CD14-positive monocyte (primary cell): ENCODE measurements around the gene UBE2J1. TPM values are rescaled to one million over a fixed set of nuclear protein-coding genes. Genes with fewer than 3 reads are reported as not detected.
A peak's percentile ranks its signal among the peaks of the same experiment; 100 is the strongest.

Source experiments
- DNase-seq, 3 donors: peaks; one replicate each; pipeline ENCODE4 v3.0.0-alpha.2; 2011 to 2022
- H2AFZ ChIP-seq: 2 replicates; pipeline ENCODE4 v1.6.0; 2012; ENCODE audit warnings: mild to moderate bottlenecking, low read depth, low read length, inconsistent platforms; ENCODE audit not compliant: insufficient read depth, poor library complexity, severe bottlenecking
- H3K27ac ChIP-seq, 2 donors: 1 replicate in 1 of 2; 2 replicates in 1 of 2; pipeline ENCODE4 v1.5.1; 2012 to 2013; ENCODE audit warnings: low read length in 2 of 2, control low read depth in 1 of 2, inconsistent platforms in 1 of 2, low read depth in 1 of 2, mild to moderate bottlenecking in 1 of 2
- H3K27me3 ChIP-seq, 2 donors: one replicate each; pipeline versions ENCODE4 v1.6.0 to v1.6.1; 2011 to 2013; ENCODE audit warnings: low read length in 2 of 2; ENCODE audit not compliant: control insufficient read depth in 2 of 2, insufficient read depth in 2 of 2
- H3K36me3 ChIP-seq, 2 donors: replicated peaks in 1 of 2; 1 replicate in 1 of 2; 2 replicates in 1 of 2; pipeline versions ENCODE4 v1.5.1 to v1.6.1; 2012 to 2013; ENCODE audit warnings: low read length in 2 of 2, control low read depth in 1 of 2, inconsistent platforms in 1 of 2, mild to moderate bottlenecking in 1 of 2; ENCODE audit not compliant: insufficient read depth in 2 of 2, control insufficient read depth in 1 of 2
- H3K4me1 ChIP-seq, 2 donors: 1 replicate in 1 of 2; 2 replicates in 1 of 2; pipeline versions ENCODE4 v1.5.1 to v1.6.1; 2012 to 2013; ENCODE audit warnings: low read length in 2 of 2, control low read depth in 1 of 2, inconsistent platforms in 1 of 2, mild to moderate bottlenecking in 1 of 2, moderate library complexity in 1 of 2; ENCODE audit not compliant: insufficient read depth in 2 of 2, control insufficient read depth in 1 of 2
- H3K4me2 ChIP-seq: replicated peaks from 2 replicates; pipeline ENCODE3; 2012; ENCODE audit warnings: low read length, moderate library complexity, mild to moderate bottlenecking; ENCODE audit not compliant: poor library complexity, severe bottlenecking; ENCODE audit errors: extremely low read depth
- H3K4me3 ChIP-seq, 3 experiments: fragments of 200-600 bp in 1 of 3; sonication (generic) in 1 of 3; replicated peaks in 1 of 3; 1 replicate in 2 of 3; 2 replicates in 1 of 3; pipeline ENCODE4 v1.5.1; 2011 to 2013; ENCODE audit warnings: low read length in 3 of 3, mild to moderate bottlenecking in 3 of 3, control low read depth in 2 of 3, low read depth in 2 of 3, inconsistent platforms in 1 of 3, moderate library complexity in 1 of 3
- H3K79me2 ChIP-seq: 2 replicates; pipeline ENCODE4 v1.6.0; 2012; ENCODE audit warnings: mild to moderate bottlenecking, control low read depth, inconsistent platforms, low read length, moderate library complexity; ENCODE audit not compliant: insufficient read depth
- H3K9ac ChIP-seq: 2 replicates; pipeline ENCODE4 v1.6.0; 2017; ENCODE audit warnings: low read length, mild to moderate bottlenecking; ENCODE audit not compliant: insufficient read depth, poor library complexity, severe bottlenecking
- H3K9me3 ChIP-seq, 2 donors: replicated peaks in 1 of 2; 1 replicate in 1 of 2; 2 replicates in 1 of 2; pipeline versions ENCODE4 v1.5.1 to v1.6.1; 2012 to 2013; ENCODE audit warnings: low read length in 2 of 2, control low read depth in 1 of 2; ENCODE audit not compliant: control insufficient read depth in 1 of 2, insufficient read depth in 1 of 2
- H4K20me1 ChIP-seq: 2 replicates; pipeline ENCODE4 v1.6.0; 2012; ENCODE audit warnings: mild to moderate bottlenecking, low read length, control low read depth, moderate library complexity; ENCODE audit not compliant: insufficient read depth
- H3K27ac Mint-ChIP-seq, 7 donors: one replicate each; pipeline ENCODE4 v1.8.0; 2020; ENCODE audit warnings: mild to moderate bottlenecking in 7 of 7, mixed read lengths in 7 of 7, moderate library complexity in 6 of 7, inconsistent platforms in 2 of 7
- H3K27me3 Mint-ChIP-seq, 3 donors: one replicate each; pipeline ENCODE4 v1.8.0; 2021 to 2022; ENCODE audit warnings: low read depth in 3 of 3, mild to moderate bottlenecking in 3 of 3, mixed read lengths in 3 of 3, moderate library complexity in 3 of 3, inconsistent platforms in 1 of 3
- H3K36me3 Mint-ChIP-seq, 2 donors: one replicate each; pipeline ENCODE4 v1.8.0; 2020; ENCODE audit warnings: mixed read lengths in 2 of 2, inconsistent platforms in 1 of 2, mild to moderate bottlenecking in 1 of 2
- H3K4me1 Mint-ChIP-seq: one replicate; pipeline ENCODE4 v1.8.0; 2020; ENCODE audit warnings: mild to moderate bottlenecking, mixed read lengths
- H3K4me3 Mint-ChIP-seq, 2 donors: one replicate each; pipeline ENCODE4 v1.8.0; 2020; ENCODE audit warnings: mild to moderate bottlenecking in 2 of 2, mixed read lengths in 2 of 2, moderate library complexity in 1 of 2
- H3K9me3 Mint-ChIP-seq, 7 donors: one replicate each; pipeline ENCODE4 v1.8.0; 2020 to 2022; ENCODE audit warnings: mixed read lengths in 7 of 7, mild to moderate bottlenecking in 6 of 7, moderate library complexity in 6 of 7, inconsistent platforms in 2 of 7
- CTCF ChIP-seq: fragments of 200-600 bp; IDR thresholded peaks from one replicate; pipeline ENCODE4 v1.8.0; 2022; ENCODE audit warnings: antibody characterized with exemption, mild to moderate bottlenecking
- WGBS: methylation state at CpG from one replicate; pipeline ENCODE4 v1.1.5; 2013; ENCODE audit warnings: missing lambda C conversion rate; ENCODE audit not compliant: insufficient coverage; 5-methylcytosine and 5-hydroxymethylcytosine counted together
- intact Hi-C, 2 donors: fragments of 100-400 bp; cut with micrococcal nuclease; formaldehyde crosslinking; loops; one replicate each; pipeline versions ENCODE4 v1.15.0 to v1.15.1; 2023
- polyA plus RNA-seq, 3 donors: library from polyadenylated mRNA; depleted of rRNA in 1 of 3; unstranded in 2 of 3; stranded (reverse) in 1 of 3; fragments of 300-500 nt in 2 of 3; fragments of >200 nt in 1 of 3; fragmentation: Illumina TruSeq in 2 of 3; gene quantifications; 1 replicate in 2 of 3; 2 replicates in 1 of 3; pipeline ENCODE4 v1.2.3, GENCODE V29; 2012 to 2021

UBE2J1 gene
- polyA plus RNA-seq, 3 donors: 44.8 to 80.5 (median 66.1) TPM

GRCh38 chr6:89313006-89313405, 39.5 kb downstream of the UBE2J1 start:
- H3K4me1 Mint-ChIP-seq: peaks cover 52% of the 10 kb centered on the region
- H3K9ac ChIP-seq: no peak overlapping the region
- no peak overlapping the region for H3K4me2 ChIP-seq
- no CpG with 5 or more reads among the region's 1 CpG for WGBS
- peaks cover 26 to 32% of the 10 kb centered on the region in 2 donors for H3K36me3 Mint-ChIP-seq
- peaks cover 37 to 43% of the 10 kb centered on the region in 2 donors for H3K4me1 ChIP-seq
- H3K4me3 ChIP-seq: no peak overlapping the region
- peak overlapping the region in 1 of 7 donors; percentile 2 for H3K27ac Mint-ChIP-seq
- H3K4me3 Mint-ChIP-seq: no peak overlapping the region
- H4K20me1 ChIP-seq: no peaks in the 10 kb centered on the region
- no peaks in the 10 kb centered on the region for H3K9me3 ChIP-seq
- H3K27me3 Mint-ChIP-seq: peaks cover 0 to 3% (median 0%) of the 10 kb centered on the region in 3 donors
- peak in 1 of 3 donors; percentile 29 for DNase-seq
- H3K79me2 ChIP-seq: no peaks in the 10 kb centered on the region
- peaks cover 0 to 12% of the 10 kb centered on the region in 2 donors for H3K36me3 ChIP-seq
- no peak for TF ChIP-seq CTCF
- H3K9me3 Mint-ChIP-seq: peaks cover 0 to 5% (median 0%) of the 10 kb centered on the region in 7 donors
- H3K27ac ChIP-seq: no peak overlapping the region
- no peak overlapping the region for H2AFZ ChIP-seq
- intact Hi-C loops: no loop called here
- H3K27me3 ChIP-seq: no peaks in the 10 kb centered on the region

GRCh38 chr6:89311853-89312531, 40.5 kb downstream of the UBE2J1 start:
- no peak overlapping the region for H3K4me3 ChIP-seq
- peak overlapping the region in 1 of 2 donors; percentile 22 for H3K4me3 Mint-ChIP-seq
- H3K27me3 Mint-ChIP-seq: peaks cover 0 to 3% (median 0%) of the 10 kb centered on the region in 3 donors
- peaks cover 0 to 5% (median 0%) of the 10 kb centered on the region in 7 donors for H3K9me3 Mint-ChIP-seq
- DNase-seq: no peak
- H3K36me3 ChIP-seq: peaks cover 0 to 12% of the 10 kb centered on the region in 2 donors
- peaks cover 19 to 24% of the 10 kb centered on the region in 2 donors for H3K36me3 Mint-ChIP-seq
- H3K9ac ChIP-seq: no peak overlapping the region
- no peak for TF ChIP-seq CTCF
- H3K4me1 ChIP-seq: peaks cover 38 to 44% of the 10 kb centered on the region in 2 donors
- no peak overlapping the region for H2AFZ ChIP-seq
- no peaks in the 10 kb centered on the region for H3K9me3 ChIP-seq
- no peak overlapping the region for H3K4me2 ChIP-seq
- no peak overlapping the region for H3K27ac ChIP-seq
- H4K20me1 ChIP-seq: no peaks in the 10 kb centered on the region
- H3K79me2 ChIP-seq: no peaks in the 10 kb centered on the region
- peak overlapping the region in 4 of 7 donors; percentile 0 to 70 (median 16) for H3K27ac Mint-ChIP-seq
- peaks cover 46% of the 10 kb centered on the region for H3K4me1 Mint-ChIP-seq
- 47% methylated on average over 6 of the region's 9 CpGs for WGBS
- intact Hi-C loops: no loop called here
- H3K27me3 ChIP-seq: no peaks in the 10 kb centered on the region
